B cell (primary cell): Measurements from ENCODE around the gene COL9A3. TPM values are rescaled to one million over a fixed set of nuclear protein-coding genes. Genes with fewer than 3 reads are reported as not detected.
A peak's percentile ranks its signal among the peaks of the same experiment; 100 is the strongest.

Experiments used
- ATAC-seq: fragments of 200-7000 bp; cut with Tn5 transposase; one replicate; pipeline ENCODE4 v1.10.0; 2021; ENCODE audit warnings: low read depth, mild to moderate bottlenecking, moderate number of reproducible peaks, moderate library complexity
- CTCF ChIA-PET: fragments of 350-600 bp; sonication (Branson Sonifier 250); formaldehyde crosslinking; loops from one replicate; lab custom pipeline; 2021; ENCODE audit warnings: antibody characterized with exemption, inconsistent platforms; lab: Charles Lee
- POLR2A ChIA-PET: fragments of 350-600 bp; sonication (Branson Sonifier 250); formaldehyde crosslinking; loops from one replicate; lab custom pipeline; 2021; ENCODE audit warnings: antibody characterized with exemption; lab: Charles Lee
- DNase-seq: peaks from one replicate; pipeline ENCODE4 v3.0.0; 2013
- H2AFZ ChIP-seq: 2 replicates; pipeline ENCODE4 v1.6.1; 2012; ENCODE audit warnings: mild to moderate bottlenecking, low read depth, low read length; ENCODE audit not compliant: insufficient read depth, poor library complexity, severe bottlenecking
- H3K27ac ChIP-seq, 2 donors: 1 replicate in 1 of 2; 2 replicates in 1 of 2; pipeline ENCODE4 v1.5.1; 2012 to 2013; ENCODE audit warnings: low read length in 2 of 2, mild to moderate bottlenecking in 2 of 2, moderate library complexity in 1 of 2
- H3K27me3 ChIP-seq, 4 experiments: fragments of 200-600 bp in 1 of 4; sonication (generic) in 1 of 4; replicated peaks in 1 of 4; 1 replicate in 2 of 4; 2 replicates in 2 of 4; pipeline versions ENCODE4 v1.6.1 to v1.7.0; 2013 to 2016; ENCODE audit warnings: low read length in 3 of 4, mild to moderate bottlenecking in 2 of 4, mixed read lengths in 1 of 4, moderate library complexity in 1 of 4; ENCODE audit not compliant: insufficient read depth in 4 of 4, control insufficient read depth in 3 of 4; ENCODE audit errors: control extremely low read depth in 1 of 4
- H3K36me3 ChIP-seq, 2 experiments: replicated peaks in 1 of 2; 1 replicate in 1 of 2; 2 replicates in 1 of 2; pipeline versions ENCODE4 v1.6.1 to v1.7.1; 2013; ENCODE audit warnings: low read length in 1 of 2; ENCODE audit not compliant: insufficient read depth in 2 of 2, control insufficient read depth in 1 of 2; ENCODE audit errors: control extremely low read depth in 1 of 2, extremely low read depth in 1 of 2
- H3K4me1 ChIP-seq, 2 donors: fragments of 200-600 bp in 1 of 2; sonication (generic) in 1 of 2; 1 replicate in 1 of 2; 2 replicates in 1 of 2; pipeline versions ENCODE4 v1.5.1 to v1.6.1; 2013 to 2017; ENCODE audit warnings: low read length in 2 of 2; ENCODE audit not compliant: control insufficient read depth in 2 of 2, insufficient read depth in 2 of 2
- H3K4me2 ChIP-seq: replicated peaks from 2 replicates; pipeline ENCODE3; 2012; ENCODE audit warnings: mild to moderate bottlenecking, low read depth, low read length; ENCODE audit not compliant: poor library complexity, severe bottlenecking
- H3K4me3 ChIP-seq, 5 experiments: fragments of 200-600 bp in 1 of 5; sonication (generic) in 1 of 5; 1 replicate in 3 of 5; 2 replicates in 2 of 5; pipeline versions ENCODE4 v1.5.1 to v1.7.0; 2011 to 2016; ENCODE audit warnings: low read length in 4 of 5, mild to moderate bottlenecking in 4 of 5, low read depth in 2 of 5, control low read depth in 1 of 5, moderate library complexity in 1 of 5; ENCODE audit not compliant: insufficient read depth in 1 of 5; ENCODE audit errors: control extremely low read depth in 1 of 5, extremely low read depth in 1 of 5
- H3K79me2 ChIP-seq: fragments of 200-600 bp; sonication (generic); one replicate; pipeline ENCODE4 v1.6.0; 2016; ENCODE audit warnings: low read length; ENCODE audit not compliant: control insufficient read depth, insufficient read depth
- H3K9ac ChIP-seq: fragments of 200-600 bp; sonication (generic); 2 replicates; pipeline ENCODE4 v1.6.1; 2017; ENCODE audit warnings: mild to moderate bottlenecking, low read length, moderate library complexity
- H3K9me3 ChIP-seq, 3 donors: one replicate each; pipeline versions ENCODE4 v1.6.1 to v1.7.1; 2013; ENCODE audit warnings: low read length in 2 of 3; ENCODE audit not compliant: control insufficient read depth in 2 of 3, insufficient read depth in 1 of 3; ENCODE audit errors: control extremely low read depth in 1 of 3
- H4K20me1 ChIP-seq: 2 replicates; pipeline ENCODE4 v1.6.0; 2012; ENCODE audit warnings: mild to moderate bottlenecking, low read length; ENCODE audit not compliant: insufficient read depth, control insufficient read depth, poor library complexity, severe bottlenecking
- H3K27ac Mint-ChIP-seq: one replicate; pipeline ENCODE4 v1.8.0; 2021; ENCODE audit warnings: mixed read lengths
- H3K27me3 Mint-ChIP-seq: one replicate; pipeline ENCODE4 v1.8.0; 2021; ENCODE audit warnings: mixed read lengths
- H3K4me1 Mint-ChIP-seq: one replicate; pipeline ENCODE4 v1.8.0; 2021; ENCODE audit warnings: mixed read lengths
- H3K4me3 Mint-ChIP-seq: one replicate; pipeline ENCODE4 v1.8.0; 2021; ENCODE audit warnings: mixed read lengths
- H3K9me3 Mint-ChIP-seq: one replicate; pipeline ENCODE4 v1.8.0; 2022; ENCODE audit warnings: mixed read lengths; ENCODE audit not compliant: insufficient read depth
- CTCF ChIP-seq: fragments of 200-600 bp; IDR thresholded peaks from one replicate; pipeline ENCODE4 v1.8.0; 2022; ENCODE audit warnings: antibody characterized with exemption, mild to moderate bottlenecking
- EZH2 ChIP-seq: IDR thresholded peaks from 2 replicates; pipeline ENCODE4 v1.6.1; 2012; ENCODE audit warnings: borderline replicate concordance, low read depth, mild to moderate bottlenecking, moderate library complexity, low read length; ENCODE audit not compliant: insufficient read depth, poor library complexity, severe bottlenecking
- WGBS: methylation state at CpG from one replicate; pipeline ENCODE4 v1.1.5; 2013; ENCODE audit warnings: missing lambda C conversion rate; ENCODE audit not compliant: insufficient coverage; 5-methylcytosine and 5-hydroxymethylcytosine counted together
- intact Hi-C: fragments of 100-400 bp; cut with micrococcal nuclease; formaldehyde crosslinking; loops from one replicate; pipeline ENCODE4 v1.10.0; 2022
- polyA plus RNA-seq: library from polyadenylated mRNA; depleted of rRNA; stranded (reverse); fragments of >200 nt; gene quantifications from 2 replicates; pipeline ENCODE4 v1.2.3, GENCODE V29; 2012
- total RNA-seq, 2 donors: library from RNA; stranded (reverse); fragments of 120-200 nt in 1 of 2; gene quantifications; 1 replicate in 1 of 2; 2 replicates in 1 of 2; pipeline versions ENCODE4 v1.2.3 to v1.2.4, GENCODE V29; 2013 to 2022

Gene COL9A3
- total and polyA plus RNA-seq, 2 donors (not counting 1 experiment from before 2014, with no cell fraction given), result 10.7 to 96.3 TPM

DNA sequence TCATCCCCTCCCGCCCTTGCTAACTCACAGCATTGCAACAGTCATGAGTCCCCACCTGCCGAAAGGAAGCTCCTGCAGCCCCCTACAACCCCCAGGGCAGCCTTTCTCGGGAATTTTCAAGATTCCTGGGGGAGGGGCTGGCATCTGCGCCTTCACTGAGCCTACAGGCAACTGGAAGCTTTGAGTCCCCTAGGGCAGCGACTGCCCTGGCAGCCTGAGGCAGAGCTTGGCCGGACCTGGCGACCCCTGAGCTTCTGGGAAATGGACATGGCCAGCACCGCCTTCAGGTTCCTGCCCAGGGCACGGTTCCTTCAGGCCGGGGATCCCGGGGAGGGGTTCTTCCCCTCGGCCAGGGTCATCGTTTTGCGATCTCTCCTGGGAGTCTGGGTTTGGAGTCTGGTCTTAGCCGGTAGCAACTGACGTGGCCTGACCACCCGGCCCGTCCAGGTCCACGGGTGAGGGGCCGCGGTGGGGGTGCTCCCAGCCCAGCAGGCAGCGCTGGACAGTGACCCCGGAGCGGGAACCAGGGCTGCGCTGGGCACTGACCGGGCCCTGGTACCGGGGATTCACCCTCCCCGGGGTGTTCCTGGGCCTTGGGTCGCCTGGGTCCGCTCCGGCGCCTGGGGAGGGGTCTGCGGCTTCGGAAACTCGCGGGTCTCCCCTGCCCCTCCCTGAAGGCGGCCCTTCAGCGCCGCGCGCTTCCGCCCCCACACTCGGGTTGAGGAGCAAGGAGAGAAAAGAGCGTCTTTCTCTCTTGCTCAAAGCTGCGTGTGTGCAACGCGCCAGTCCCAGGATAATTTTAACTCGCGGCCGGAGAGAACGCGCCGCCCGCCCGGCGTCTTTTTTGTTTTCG is 593 bp upstream of the COL9A3 start:
- peak; percentile 13 for ATAC-seq
- H3K27ac Mint-ChIP-seq, result peak overlapping the region; percentile 61

More for the DNA sequence above, 593 bp upstream of the COL9A3 start:
- H3K27ac ChIP-seq, result no peak overlapping the region
- H3K36me3 ChIP-seq, result peaks cover 0 to 22% of the 10 kb centered on the region in 2 experiments
- WGBS, result 5% methylated on average over 53 of the region's 57 CpGs
- H3K9me3 ChIP-seq, result peaks cover 0 to 24% (median 0%) of the 10 kb centered on the region in 3 donors
- Mint-ChIP-seq H3K9me3 (no peaks in the 10 kb centered on the region), H3K4me3 (peak overlapping the region; percentile 81), H3K27me3 (peaks cover 17% of the 10 kb centered on the region), H3K4me1 (peaks cover 14% of the 10 kb centered on the region)
- peaks cover 12 to 13% of the 10 kb centered on the region in 2 donors for H3K4me1 ChIP-seq
- H3K27me3 ChIP-seq, result peaks cover 0 to 51% (median 30%) of the 10 kb centered on the region in 4 experiments
- no peak for TF ChIP-seq CTCF
- TF ChIP-seq EZH2, result peak; percentile 51
- H3K79me2 ChIP-seq, result no peaks in the 10 kb centered on the region
- H3K4me3 ChIP-seq, result peak overlapping the region in 3 of 5 experiments; percentile 20 to 47 (median 28)
- CTCF ChIA-PET, result interaction anchor here (0.6 kb wide), 1 partner anchor 8 kb away, joined by 3 read pairs; no protein-coding TSS in a partner anchor
- H3K9ac ChIP-seq, result peak overlapping the region; percentile 32
- peak overlapping the region; percentile 51 for H2AFZ ChIP-seq
- H3K4me2 ChIP-seq, result peak overlapping the region; percentile 73
- peak; percentile 48 for DNase-seq
- POLR2A ChIA-PET, result interaction anchor here (1.7 kb wide), 1 partner anchor 8 kb away, joined by 4 read pairs; no protein-coding TSS in a partner anchor
- H4K20me1 ChIP-seq, result peaks cover 47% of the 10 kb centered on the region
- intact Hi-C loops, result no loop called here
